ENCODE results near the gene NCKAP5. TPM values are rescaled to one million over a fixed set of nuclear protein-coding genes. Genes with fewer than 3 reads are reported as not detected.

The NCKAP5 gene
- polyA plus RNA-seq, 1 donor: 3.3 TPM

DNA sequence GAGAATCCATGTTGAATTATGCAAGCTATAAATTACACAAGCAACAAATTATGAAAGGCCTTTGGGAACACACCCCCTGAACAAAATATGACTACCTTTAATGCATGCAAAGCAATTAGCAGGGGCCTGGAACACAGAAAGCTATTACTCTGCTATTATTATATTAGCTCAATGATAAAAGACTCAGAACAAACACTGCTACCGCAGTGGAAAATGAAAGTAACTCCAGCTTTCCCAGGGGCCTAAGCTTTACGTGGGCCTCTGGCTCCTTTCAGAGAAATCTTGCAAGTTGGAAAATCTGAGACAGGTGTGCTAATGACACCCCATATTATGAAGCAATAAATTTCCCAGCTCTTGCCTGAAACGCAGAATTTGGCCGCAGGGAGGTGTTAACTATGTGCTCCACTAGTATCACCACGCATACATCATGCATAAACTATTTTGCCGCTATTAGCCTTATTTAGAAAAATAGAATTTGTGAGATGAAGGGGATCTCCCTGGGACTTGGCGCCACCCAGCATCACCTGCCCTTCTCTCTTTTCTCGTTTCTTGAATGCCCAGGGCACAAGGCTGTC, 576.7 kb downstream of the NCKAP5 start:
- no peak for DNase-seq (ENCODE audit: low read depth)

DNA sequence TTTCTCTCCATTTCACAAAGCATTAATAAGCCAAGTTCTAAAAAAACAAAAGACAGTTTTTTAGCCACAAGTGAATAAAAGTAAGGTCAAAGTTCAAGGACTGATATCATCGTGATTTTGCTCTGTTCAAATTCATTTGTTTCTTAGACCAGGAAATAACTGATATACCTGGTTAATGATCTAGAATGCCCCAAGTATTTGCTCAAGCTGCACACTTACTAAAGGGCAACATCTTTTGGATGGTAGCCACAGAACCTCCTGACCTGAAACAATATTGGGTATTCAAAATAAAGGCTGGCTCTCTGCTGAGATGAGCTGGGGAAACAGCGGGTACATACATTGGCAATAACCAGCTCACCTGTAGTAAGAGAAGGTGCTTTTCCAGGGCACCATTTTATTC, 583.5 kb downstream of the NCKAP5 start:
- DNase-seq (ENCODE audit: low read depth): no peak

DNA sequence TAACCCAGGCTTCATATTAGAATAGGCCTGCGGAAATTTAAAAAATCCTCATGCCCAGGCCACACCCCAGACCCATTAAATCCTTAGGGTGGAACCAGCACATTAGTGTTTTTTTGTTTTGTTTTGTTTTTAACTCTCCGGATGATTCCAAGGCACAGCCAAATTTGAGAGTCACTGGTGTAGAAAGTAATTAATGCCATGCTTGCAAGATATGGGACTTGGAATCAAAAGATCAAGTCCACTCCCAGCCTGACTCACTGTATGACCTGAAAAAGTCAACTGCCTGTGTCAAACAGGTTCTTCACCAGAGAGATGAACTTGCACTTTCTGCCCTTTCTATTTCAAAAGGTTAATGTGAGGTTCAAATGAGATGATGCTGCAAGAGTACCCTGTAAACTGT, 588.0 kb downstream of the NCKAP5 start:
- DNase-seq (ENCODE audit: low read depth): no peak

DNA sequence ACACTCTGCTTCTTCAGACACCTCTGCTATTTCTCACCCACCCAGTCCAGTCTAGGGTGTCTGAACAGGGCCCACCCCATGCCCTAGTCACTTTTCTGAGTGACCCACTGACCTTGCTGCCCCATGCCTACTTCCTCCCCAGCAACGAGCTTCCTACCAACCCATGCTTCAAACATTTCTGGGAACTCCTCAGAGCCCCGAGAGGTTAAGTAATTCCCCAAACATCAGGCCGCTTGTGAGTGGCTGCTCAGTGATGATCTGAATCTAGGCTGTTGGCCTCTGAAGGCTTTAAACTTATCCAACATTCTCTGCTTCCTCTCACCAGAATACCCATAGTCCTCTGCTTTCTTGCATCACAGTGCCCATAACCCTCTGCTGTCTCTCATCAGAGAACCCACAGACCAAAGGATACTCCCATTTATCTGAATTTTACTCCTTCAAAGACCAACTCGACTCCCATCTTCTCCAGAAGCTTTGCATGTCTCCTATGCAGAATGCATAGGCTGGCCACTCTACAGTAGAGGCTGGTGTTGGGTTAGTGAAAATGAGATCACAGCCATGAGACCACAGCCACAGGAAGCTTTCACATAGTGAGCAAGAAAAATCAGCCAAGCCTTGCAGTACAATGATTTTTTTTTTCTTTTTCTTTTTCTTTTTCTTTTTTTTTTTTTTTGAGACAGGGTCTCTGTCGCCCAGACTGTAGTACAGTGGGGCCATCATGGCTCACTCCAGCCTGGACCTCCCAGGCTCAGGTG, 588.7 kb downstream of the NCKAP5 start:
- no peak for DNase-seq (ENCODE audit: low read depth)

DNA sequence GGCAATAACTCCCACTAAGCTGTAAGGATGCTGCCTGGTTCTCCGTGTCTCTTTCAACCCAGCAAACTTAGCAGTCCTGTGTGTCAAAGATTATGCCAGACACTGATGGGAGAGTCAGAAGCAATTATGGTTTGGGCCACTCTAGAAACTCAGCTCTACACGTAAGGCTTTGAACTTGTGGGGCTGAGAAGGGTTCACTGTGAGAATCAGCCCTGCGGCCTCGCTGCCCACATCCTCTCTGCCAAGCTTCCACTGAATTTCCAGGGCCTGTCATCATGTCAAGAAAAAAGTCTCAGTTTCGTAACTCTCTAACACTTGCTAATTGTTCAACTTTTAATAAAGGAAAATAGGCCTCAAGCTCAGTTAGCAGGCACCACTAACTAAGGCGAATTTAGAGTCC, 589.4 kb downstream of the NCKAP5 start:
- DNase-seq (ENCODE audit: low read depth): no peak

DNA sequence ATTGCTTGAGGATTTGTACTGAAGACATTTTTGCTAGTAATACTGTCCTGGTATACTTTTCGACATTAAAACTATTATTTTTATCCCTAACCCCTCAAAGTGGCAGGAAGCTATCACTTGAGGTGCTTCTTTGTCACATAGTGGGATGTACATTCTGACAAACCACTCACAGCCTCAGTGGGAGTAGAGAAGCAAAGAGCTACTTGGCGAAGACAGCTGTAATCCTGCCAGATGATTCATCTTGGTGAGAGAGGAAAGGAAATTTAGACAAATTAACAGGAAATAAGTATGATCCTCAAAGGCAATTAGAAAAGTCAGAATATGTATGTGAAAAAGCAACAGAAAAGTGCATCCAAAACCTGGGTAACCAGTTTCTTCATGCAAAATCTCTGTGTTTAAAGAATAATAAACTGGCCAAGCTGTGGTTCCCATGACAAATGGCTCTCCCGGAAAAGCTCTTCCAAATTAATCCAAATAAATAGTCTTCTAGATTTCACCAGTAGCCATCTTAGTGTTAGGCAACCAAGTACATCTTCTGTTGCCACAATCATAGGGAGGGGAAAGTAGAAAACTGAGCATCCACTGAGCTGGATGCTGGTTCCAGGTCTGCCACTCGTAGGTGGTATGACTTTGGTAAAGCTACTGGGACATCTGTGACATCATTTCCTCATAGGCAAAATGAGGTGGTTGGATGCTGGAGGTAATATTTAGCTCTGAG, 590.3 kb downstream of the NCKAP5 start:
- DNase-seq (ENCODE audit: low read depth): no peak

DNA sequence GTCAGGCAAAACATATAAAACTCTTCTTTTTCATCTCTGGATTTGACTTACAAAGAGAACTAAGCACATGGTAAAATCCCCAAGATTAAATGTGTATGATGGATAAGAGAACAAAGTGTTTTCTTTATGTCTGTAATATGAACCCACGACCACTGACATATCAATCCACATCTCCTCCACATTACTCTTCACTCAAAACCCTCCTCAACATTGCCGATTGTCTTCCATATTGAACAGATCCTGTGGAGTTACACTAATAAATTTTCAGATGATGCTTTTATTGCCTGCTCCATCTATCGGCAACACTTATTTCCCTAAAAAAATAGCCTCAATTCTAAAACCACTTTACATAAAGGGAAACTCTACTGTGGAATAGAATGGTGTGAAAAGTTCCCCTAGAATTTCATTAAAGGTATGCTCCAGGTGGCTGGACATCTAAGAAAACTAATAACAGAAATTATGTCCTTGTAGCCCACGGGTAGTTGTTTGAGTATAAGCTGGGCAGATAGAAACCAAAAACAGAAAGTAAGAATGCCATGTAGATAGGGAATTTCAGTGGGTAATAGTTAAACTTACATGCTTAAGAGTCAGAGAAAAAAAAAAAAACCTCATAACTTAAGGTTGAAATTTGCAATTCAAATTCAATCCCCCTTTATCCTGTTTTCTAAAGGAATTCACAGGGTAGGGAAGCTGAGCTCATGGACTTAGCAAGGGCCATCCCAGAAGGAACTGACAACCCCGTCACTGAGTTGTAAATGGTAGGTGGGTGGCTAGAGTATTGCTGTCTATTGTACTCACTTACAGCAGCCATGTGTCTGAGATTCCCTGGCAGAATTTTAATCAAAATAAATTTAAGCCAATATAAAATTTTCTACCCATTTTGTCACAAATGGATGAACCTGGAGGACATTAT, 592.8 kb downstream of the NCKAP5 start:
- no peak for DNase-seq (ENCODE audit: low read depth)

DNA sequence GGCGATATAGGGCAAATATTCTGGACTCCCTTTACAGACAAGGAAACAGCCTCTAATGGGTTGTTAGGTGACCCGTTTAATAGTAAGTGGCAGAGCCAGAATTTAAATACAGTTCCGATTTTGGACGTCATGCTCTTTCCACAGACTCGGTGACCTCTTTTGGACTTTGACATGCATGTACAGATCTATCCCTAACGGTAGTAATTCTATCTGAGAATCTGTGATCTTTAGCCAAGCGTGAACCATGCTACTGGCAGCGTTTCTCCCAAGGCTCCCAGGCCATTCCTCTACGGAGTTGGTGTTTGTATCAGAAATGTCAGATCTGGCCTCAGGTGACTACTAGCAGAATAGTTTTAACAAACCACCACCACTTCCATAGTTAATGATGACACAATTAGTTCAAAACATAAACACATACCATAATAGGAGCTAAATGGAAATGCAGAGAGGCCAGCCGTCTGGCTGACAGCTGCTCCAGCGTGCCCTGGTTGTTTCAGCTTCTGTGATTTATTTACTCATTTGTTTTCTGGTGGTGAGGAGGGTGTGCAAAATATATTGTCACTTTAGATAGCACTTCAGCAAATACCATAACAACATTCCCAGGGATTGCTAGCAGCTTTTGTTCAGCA, 593.7 kb downstream of the NCKAP5 start:
- DNase-seq (ENCODE audit: low read depth): no peak

DNA sequence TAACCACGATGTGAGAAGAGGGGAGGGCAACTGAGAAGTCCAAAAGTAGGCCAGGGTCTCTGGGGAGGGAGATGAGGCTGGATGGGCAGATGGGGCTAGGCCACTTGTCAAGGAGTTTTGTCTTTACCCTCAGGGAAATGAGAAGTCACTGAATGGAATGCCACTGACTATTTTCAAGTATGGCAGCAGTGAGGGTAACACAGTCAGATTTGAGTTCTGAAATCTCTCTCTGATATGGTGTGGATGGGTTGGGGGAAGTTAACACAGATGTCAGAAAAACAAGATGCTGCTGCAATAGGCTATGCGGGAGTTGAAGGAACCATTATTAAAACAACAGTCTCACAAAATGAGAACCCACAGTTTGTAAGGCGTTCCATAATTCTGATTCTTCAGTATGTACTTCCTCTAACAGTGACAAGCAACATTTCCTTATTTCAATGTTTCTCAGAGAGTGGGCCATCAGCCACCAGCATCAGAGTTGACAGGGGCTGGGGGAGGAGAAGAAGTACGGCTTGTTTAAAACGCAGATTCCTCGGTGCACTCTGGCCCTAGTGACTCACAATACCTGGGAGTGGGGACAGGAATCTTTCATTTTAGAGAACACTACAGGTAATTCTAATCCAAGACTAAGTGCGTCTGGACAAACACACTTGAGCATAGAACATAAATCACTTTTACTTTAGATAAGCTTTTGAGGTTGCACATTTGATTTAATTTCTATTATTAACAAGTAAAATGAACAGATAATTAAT, 596.8 kb downstream of the NCKAP5 start:
- no peak for DNase-seq (ENCODE audit: low read depth)

DNA sequence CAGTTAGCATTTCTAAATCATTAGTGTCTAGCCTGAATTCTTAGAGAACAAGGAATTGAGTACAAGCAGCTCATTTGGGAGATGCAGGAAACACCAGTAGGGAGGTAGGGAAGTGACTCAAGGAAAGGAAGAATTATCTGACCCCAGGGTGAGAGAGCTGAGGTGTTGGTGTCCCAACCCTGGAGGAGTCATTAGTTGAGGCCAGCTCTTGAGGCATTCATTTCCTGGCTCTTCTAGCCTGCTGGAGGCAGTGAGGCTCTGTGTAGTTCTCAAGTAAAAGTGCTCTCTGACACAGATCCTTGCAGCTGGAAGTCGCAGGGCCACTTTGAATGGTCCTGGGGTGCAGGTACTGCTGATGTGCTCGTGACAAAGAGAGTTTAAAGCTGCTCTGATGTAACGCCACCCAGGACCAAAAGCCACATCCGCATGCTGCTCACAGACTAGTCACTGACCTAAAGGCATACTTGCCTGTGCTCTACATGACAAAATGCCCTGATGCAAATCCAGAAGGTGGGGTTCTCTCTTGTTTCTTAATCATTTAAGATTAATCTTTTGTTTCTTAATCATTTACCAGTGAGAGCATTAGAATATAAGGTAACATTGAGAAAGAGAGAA, 598.8 kb downstream of the NCKAP5 start:
- no peak for DNase-seq (ENCODE audit: low read depth)

DNA sequence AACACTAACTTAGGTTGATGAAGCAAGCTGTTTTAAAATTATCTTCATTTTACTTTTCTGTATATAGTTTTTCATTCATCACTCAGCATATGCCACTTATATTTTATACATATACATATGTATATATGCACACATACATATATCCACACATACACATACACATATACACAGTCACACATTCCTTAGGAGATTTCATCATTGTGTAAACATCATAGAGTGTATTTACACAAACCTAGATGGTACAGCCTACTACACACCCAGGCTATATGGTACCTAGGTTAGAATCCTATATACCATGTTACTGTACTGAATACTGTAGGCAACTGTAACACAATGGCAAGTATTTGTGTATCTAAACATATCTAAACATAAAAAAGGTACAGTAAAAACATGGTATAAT, 602.8 kb downstream of the NCKAP5 start:
- DNase-seq (ENCODE audit: low read depth): no peak

DNA sequence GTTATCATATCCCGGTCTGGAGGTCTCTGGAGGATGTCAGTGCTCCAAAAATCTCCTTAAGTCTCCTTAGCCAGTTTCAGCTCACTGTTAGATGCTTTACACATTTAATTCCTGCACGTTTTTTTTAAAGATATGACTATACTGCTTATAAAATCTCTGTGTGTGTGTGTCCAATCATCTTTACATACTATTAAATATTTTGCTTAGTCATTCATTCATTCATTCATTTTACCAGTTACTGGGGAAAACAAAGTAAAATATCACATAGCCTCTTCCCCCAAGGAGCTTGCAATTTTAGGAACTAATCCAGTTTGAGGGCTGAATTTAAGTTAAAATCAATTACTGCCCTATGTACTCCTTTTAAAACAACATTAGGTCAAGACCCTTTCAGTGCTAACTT, 605.1 kb downstream of the NCKAP5 start:
- no peak for DNase-seq (ENCODE audit: low read depth)

DNA sequence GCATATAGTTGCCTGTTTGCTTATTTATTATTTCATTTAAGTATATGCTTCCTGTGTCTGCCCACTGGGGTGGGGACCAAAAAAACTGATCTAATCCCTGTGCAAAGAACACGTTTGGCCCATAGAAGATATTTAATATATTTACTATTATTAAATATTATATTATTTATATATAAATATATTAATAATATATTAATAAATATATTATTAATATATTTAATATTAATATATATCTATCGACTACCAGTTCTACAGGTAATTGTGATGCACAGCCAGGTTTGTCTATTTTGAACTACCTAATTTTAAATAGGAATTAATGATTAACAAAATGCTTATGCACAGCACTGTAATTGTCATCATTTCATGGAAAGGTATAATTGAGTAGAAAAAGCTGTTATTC, 609.4 kb downstream of the NCKAP5 start:
- no peak for DNase-seq (ENCODE audit: low read depth)

DNA sequence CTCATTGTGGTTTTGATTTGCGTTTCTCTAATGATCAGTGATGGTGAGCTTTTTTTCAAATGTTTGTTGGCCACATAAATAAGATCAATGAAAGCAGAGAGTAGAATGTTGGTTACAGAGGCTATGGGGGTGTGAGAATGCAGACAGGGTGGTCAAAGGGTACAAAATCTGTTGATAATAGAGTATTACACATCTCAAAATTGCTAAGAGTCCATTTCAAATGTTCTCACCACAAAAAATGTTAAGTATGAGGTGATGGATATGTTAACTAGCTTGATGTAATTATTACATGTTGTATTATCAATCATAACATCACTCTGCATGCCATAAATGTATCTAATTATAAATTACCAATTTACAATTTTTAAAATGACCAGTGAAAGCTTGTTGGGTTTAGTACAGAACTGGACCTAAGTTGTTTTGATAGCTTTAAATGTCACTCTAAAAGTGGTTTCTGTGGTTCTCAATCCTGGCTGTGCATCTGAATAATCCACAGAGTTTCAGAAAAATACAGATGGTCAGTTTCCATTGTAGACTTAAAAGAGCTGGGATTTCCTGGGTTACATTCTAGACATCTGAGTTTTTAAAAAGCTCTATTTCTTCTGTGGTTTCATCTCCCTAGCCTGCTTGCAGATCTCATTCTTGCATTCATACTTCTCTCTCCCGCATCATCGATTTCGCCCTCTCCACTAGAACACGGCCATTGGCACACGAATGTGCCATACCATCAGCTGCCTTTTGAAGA, 612.2 kb downstream of the NCKAP5 start:
- DNase-seq (ENCODE audit: low read depth): no peak

DNA sequence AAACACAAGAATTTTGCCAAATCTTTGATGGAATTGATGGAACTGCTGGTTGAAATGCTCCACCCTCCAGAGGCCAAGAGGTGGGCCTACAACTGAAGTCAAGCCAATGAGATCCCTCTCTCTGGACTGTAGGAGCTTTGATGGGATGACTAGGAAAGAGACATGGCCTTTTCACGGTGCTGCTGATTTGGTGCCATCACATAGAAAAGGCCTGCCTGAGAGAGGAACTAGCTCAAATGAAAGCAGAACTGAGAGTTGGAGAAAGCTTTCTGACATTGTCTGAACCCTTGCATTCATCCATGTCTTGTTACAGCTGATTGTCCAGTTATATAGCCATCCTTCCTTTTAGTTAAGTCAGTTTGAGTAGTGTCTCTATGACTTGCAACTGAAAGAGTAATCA, 614.5 kb downstream of the NCKAP5 start:
- no peak for DNase-seq (ENCODE audit: low read depth)

DNA sequence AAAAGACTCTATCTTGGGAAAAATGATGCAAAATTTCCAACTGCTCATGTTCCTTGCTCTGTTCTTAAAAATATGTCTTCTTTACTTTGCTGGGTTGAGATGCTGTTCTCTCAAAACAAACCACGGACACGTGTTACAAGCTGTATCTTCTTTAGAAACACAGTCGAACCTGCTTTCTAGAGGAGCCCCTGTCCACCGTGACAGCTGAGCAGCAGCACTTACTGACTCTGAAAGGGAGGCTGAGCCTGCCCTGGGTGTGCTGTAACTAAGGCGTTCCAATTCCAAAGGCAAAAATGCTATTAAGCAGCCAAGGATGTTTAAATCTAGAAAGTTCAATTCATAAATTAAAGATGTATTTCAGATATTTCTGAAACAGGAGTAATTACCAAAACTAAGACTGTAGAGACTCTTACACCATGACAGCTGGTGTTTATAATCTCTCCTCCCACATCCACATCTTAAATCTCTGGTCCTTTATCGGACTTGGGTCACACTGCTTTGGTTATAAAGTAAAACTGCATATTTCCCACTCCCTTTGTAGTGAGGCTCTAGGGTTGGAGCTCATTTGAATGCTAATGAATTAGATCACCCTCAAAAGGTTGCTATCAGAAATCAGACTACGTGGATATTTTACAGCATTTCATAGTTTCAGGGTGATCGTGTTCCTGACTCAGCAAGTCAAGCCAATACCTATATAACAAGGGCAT, 617.1 kb downstream of the NCKAP5 start:
- no peak for DNase-seq (ENCODE audit: low read depth)

DNA sequence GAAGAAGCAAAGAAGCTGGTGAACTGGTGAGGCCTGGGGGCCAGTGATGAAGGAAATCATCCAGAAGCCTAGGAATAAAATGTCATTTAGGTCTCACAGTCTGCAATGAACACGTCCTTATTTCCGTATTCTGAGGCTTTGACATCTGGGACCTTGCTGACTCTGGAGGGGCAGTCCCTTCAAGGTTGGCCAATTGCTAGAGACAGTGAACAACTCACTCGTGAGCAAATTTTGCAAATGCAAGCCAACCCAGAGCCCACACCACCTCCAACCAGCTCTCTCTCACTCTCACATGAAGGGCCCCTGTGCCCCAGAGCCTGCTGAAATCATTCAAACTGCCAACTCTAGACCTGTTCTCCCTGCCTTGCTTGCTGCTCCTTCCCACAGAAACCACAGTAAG, 619.2 kb downstream of the NCKAP5 start:
- no peak for DNase-seq (ENCODE audit: low read depth)

DNA sequence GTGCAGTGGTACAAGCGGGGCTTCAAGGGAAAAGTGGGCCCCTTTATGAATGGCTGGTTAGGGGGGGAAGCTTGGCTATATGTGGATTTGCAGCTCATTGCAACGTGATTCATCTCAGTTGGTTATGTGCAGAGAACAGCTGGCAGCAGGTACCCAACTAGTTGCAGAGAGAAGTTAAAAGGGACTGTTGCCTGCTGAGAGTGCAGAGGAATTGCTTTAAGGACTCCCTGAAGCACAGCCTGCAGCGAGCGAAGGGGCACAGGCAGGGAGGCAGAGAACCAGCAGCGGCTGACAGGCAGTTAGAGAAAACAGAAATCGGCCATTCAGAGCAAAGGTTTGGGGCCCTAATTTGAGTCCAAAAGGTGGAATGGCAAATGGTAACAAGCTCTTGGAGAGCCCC, 620.1 kb downstream of the NCKAP5 start:
- DNase-seq (ENCODE audit: low read depth): no peak

DNA sequence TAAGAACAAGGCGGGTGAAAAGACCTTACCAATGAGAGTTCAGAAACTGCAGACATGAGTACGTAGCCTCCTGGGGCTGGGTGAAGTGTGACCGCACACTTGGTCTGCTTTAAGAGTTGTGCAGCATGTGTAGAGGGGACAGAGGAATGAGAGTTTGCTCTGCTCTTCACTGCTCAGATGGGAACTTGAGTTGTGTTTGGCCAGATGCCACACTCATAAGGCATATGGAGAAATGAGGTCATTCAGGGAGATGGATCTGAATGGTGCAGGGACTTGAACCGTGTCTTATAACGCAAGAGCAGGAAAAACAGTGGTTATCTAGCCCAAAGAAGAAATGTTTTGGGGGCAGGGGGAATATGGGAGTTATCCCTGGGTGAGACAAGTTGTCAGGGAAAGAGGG, 624.4 kb downstream of the NCKAP5 start:
- peak; percentile 46 for DNase-seq (ENCODE audit: low read depth)
